Mucosa of gallbladder (tissue), 1 donor: ENCODE results near the gene CAPN12. TPM values are rescaled to one million over a fixed set of nuclear protein-coding genes. Genes with fewer than 3 reads are reported as not detected.

Experiments
- DNase-seq: peaks from one replicate; pipeline ENCODE4 v3.0.0-alpha.2; 2020; ENCODE audit warnings: low spot score
- total RNA-seq: library from RNA; stranded (reverse); gene quantifications from one replicate; pipeline ENCODE4 v1.2.1, GENCODE V29; 2021
- donor health status: DM: no; HTN: no; CAD: no.

CAPN12 gene
- total RNA-seq, 1 donor from 2014 or later = 206 TPM

- DNase-seq = no peak
Measured at GRCh38 chr19:38739440-38740256, 4.6 kb downstream of the CAPN12 start.

- DNase-seq = no peak
Measured at GRCh38 chr19:38737921-38738737, 6.1 kb downstream of the CAPN12 start.

DNA sequence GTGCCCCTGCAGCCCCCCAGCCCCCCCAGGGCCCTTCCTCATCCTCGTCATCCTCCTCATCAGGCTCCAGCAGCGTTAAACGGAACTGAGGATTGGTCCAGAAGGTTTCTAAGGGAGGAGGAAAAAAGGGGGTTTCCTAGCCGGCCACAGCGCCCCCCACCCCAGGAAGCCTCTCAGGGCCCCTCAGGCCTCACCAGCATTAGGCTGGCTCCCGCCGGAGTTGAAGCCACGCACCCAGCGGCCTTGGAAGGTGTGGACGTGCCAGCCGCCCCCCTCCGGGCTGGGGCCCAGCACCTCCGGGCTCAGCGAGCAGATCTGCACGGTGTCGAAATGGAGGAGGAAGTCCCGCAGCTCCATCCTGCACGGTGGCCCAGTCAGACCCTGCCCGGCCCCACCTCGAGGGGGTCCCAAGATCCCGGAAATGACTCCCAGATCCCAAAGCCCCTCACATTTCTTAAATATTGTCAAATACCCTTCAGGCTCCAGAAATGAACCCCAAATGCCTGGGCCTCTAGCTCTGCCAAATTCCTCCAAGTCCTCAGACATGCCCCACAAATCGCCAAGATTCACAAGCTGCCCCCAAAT lies 6.9 kb downstream of the CAPN12 start:
- no peak for DNase-seq

DNA sequence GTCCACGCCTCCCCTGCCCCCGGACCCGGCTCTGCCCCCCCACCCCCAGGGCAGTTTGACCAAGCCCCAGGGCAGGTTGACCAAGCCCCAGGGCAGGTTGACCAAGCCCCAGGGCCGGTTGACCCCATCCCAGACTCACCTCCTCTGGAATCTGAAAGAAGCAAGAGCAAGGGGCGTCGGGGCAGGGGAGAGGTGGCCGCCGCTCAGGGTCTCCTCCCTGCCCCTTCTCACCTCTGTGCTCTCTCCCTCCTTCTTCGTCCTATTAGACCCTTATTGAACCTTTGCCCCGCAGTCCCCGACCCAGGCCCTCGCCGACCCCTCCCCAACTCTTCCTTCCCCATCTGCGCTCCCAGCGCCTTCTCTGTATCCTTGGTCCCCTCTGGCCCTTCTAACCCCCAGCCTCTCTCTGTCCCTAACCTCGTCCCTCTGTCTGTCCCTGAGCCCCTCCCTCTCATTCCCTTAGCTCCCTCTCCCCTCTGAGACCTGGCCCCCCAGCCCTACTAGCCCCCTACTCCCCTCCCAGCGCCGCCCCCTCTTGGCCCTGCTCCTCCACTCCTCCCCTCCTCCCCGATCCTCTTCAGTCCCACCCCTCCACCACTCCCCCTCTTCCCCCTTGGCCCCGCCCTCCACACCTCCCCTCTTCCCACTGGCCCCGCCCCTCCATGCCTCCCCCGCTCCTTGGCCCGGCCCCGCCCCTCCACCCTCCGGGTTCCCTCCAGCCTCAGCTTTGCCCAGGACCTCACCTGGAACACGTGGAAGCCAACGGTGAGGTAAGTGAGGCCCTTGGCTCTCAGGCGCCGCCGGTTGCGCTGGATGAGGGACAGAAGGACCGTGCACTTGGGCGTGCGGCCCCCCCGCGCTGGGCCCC lies 7.6 kb downstream of the CAPN12 start:
- DNase-seq = peak; percentile 85

DNA sequence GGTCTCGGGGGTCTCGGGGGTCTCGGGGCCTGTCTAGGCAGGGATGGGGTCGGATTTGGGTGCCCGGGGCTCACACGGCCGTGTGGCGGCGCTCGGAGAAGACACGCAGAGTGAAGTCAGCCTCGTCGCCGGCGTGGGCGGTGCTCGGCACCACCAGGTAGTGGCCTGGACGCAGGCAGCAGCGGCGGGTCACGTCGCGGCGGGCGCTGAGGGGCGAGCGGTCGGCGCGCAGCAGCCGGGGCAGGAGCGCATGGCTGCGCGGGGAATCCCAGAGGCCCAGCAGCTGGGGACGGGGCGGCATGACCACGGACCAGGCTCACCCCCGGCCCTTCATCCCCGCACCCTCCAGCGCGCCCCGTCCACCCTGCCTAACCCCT lies 8.2 kb downstream of the CAPN12 start:
- DNase-seq = peak; percentile 70

DNA sequence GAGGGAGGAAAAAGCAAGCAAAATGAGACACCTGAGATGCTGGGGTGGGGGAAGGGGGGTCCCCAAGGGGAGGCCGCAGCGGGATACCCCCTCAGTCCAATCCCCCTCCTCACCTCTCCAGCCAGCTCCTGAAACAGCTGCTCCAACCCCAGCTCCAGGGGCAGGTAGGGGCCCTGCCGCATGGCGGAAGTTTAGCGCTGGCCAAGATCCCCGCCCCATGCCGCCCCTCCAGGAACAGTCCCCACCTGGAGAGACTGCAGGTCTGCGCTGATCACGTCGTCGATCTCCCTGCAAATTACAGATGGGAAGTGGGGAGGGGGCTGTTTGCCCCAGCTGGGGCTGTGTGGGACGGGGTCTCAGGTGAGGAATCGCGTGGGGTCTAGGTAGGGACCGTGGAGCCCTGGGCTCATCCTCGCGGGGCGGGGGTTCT lies 9.0 kb downstream of the CAPN12 start:
- DNase-seq = no peak

DNA sequence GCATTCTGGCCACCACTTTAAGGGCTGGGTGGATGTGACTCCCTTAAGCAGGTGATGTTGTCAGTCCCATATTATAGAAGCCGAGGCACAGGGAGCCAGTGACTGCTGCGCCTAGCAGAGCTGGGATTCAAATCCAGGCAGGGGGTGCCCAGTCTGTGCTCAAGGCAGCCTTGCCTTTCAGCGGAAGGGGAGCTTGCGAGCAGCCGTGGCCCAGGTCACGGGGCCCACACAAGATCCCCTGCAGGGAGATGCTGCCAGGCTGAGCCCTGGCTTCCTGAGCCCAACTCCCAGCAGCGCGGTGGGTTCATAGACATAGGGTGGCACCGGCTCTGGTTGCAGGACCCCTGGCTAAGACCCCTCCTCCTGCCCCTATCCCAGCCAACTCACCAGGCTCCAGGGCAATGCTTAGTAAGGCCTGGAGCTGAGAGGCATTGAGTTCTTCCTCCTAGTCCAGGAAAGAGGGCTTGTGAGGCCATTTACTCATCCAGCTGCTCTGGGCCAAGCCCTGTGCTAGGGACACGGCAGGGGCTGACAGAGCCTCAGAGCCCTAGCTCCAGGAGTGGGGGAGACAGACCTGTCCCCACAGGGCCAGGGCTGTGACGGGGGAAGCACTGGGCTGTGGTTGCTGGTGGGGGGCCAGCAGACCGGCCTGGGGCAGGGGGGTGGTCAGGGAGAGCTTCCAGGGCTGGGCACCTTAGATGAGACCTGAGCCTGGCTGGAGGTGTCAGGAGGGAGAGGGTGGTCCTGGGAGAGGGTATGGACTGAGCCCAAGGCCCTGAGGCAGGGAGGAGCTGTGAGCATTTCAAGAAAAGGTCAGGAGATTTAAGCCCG lies 9.6 kb downstream of the CAPN12 start:
- no peak for DNase-seq

- DNase-seq = no peak
Measured at GRCh38 chr19:38734176-38734425, 10.2 kb downstream of the CAPN12 start.

DNA sequence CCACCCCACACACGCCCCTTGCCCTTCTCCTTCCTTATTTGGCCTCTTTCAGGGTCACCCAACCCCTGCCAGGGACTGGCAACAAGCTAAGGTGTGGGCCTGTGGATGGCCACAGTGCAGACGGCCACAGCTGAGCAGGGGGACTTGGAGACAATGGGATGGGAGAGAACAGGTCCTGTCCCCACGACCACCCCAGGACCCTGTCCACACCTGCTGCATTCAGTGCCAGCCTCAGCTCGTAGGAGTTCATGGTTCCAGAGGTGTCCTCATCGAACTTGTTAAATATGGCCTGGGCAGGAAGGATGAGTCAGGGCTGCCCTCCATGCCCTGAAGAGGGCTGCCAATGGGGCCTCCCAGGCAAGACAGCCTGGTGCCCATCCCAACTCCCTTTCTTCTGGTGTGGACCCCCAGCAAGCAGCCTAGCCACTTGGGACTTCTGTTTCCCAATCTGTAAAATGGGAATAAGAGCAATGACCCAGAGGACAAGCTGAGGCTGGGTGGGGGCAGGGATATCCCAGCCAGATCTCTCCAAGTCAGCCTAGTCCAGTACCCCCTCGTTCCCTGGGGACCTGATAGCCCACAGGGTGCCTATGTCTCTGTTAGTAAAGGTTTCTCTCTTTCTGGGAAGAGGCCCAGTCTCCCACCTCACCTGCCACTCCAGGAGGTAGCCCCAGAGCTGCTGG lies 10.6 kb downstream of the CAPN12 start:
- DNase-seq = no peak

- no peak for DNase-seq
Measured at GRCh38 chr19:38733241-38733492, 11.1 kb downstream of the CAPN12 start.

DNA sequence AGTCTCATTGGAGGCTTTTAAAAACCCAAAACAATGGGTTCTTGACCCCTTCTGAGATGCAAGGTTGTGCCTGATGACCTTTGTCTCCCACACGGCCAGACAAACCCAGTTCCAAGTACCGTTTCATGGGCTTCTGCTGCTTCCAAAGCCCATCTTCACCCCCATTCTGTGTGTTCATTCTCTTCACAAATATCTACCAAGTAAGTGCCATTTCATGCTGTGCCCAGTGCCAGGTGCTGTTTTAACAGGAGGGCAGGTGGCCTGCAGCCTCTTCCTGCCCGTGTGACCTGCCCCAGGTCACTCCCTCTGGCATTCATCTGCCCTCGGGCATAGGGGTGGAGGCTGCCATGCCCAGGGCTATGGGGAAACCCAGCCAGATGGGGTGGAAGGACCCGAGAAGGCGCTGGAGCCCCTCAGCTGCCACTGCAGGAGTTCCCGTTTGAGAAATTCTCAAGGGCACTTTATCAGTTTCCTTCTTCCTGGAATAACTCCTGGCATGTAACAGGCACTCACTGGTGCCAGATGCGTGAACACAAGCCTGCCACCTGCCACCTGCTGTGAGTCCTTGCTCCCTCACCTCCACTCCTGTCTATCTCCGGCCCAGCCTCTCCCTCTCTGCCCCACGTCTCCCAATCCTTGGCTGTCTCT lies 12.5 kb downstream of the CAPN12 start:
- peak; percentile 80 for DNase-seq

- no peak for DNase-seq
Measured at GRCh38 chr19:38730731-38731589, 13.3 kb downstream of the CAPN12 start.

GRCh38 chr19:38730470-38730730 lies 13.9 kb downstream of the CAPN12 start:
- no peak for DNase-seq

DNA sequence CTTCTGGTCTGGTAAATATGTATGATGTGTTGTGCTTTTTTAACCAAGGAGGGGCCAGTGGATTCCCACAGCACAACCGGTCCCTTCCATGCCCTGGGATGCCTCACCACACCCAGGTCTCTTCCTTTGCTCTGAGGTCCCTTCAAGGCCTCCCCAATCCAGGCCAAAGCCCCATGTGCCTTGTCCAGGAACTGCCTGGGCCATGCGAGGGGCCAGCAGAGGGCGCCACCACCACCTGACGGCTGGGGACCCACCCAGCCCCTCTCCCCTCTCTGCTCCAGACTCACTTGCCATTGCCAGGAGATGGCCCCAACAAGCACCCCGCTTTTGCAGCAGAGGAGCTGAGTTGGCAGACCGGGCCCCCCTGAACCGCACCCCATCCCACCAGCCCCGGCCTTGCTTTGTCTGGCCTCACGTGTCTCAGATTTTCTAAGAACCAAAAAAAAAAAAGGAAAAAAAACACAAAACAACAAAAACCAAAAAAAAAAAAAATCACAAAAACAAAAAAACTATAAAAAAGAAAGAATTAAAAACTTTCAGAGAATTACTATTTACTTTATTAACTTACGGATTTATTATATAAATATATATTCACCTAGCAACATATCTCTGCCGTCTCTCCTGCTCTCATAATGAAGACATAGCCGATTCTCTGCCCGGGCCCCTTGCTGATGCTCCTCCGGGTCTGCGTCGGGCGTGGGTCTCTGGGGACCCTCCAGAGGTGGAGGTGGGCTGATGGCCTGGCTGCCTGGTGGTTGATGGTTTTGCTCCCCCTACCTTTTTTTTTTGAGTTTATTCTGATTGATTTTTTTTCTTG lies 14.4 kb downstream of the CAPN12 start:
- DNase-seq = peak; percentile 79

GRCh38 chr19:38728752-38729541 lies 15.3 kb downstream of the CAPN12 start:
- DNase-seq = no peak

- peak; percentile 63 for DNase-seq
Measured at GRCh38 chr19:38727868-38728660, 16.2 kb downstream of the CAPN12 start.

- DNase-seq = no peak
Measured at GRCh38 chr19:38727306-38727867, 16.9 kb downstream of the CAPN12 start.
